Limb (tissue), 2 donors: ENCODE data around the gene PLEKHM3.

Experiments used
- DNase-seq, 2 donors: peaks; one replicate each; pipeline ENCODE4 v3.0.0-alpha.2; 2016; ENCODE audit errors: extremely low spot score in 2 of 2

Gene PLEKHM3

DNA sequence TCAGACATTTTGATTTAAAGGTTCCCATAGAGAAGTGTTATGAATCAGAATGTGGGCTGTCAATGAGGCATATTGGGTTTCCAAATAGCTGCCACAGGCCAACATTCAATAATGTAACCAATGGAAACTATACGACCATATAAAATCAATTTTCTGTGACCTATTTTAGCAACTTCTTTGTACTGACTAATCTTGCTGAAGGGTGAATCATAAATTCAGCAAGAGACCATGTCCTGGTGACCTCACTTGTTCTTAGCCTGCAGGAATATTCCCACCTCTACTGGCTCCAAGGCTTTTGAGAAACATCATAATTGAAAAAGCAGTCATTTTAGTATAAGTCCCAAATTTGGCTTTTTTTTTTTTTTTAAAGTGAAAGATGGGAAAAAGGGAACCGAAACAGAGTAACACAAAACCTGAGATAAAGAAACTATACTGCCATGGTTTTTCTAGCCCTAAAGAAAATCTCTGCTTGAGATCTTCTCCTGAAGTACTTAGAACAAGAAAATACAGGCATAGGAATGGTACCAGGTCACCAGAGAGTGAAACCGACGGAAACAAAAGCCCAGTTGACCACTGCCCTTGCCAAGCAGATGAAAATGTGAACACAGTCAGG lies 32.1 kb downstream of the PLEKHM3 start:
- DNase-seq, result peak in 1 of 2 donors; percentile 20

DNA sequence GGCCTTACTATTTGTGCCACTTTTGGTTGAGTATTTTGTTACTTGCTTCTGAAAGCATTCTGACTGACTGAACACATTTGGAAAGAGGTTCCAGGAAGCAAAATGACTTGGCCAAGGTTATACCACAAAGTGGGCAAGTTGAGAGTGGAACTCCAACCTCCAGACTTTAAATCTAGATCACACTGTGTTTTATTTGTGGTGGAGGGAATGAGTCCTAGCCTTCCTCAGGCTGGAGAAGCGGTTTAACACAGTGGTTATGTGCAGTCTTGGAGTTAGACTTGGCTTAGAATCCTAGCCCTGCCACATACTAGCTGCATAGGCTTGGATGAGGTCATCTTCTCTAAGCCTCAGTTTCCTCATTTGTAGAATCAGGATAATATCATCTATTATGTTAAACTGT lies 33.4 kb downstream of the PLEKHM3 start:
- no peak for DNase-seq

DNA sequence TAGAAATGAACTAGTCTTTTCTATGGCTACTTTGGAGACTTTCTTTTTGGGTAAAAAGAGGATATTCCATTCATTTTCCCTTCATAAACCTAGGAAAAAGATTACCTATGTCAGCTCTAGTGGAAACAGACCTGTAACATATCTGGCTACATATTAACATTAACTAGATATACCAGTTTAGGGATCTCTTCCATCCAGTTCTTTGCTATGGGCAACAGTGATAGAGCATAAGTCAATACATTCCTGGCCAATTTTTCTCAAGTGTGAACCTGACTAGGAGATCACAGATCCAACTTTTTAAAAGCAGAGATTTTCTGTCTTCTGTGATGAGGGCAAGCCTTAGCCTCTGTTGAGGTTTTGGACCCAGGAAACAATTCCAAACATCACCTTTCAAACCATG lies 34.5 kb downstream of the PLEKHM3 start:
- no peak for DNase-seq

DNA sequence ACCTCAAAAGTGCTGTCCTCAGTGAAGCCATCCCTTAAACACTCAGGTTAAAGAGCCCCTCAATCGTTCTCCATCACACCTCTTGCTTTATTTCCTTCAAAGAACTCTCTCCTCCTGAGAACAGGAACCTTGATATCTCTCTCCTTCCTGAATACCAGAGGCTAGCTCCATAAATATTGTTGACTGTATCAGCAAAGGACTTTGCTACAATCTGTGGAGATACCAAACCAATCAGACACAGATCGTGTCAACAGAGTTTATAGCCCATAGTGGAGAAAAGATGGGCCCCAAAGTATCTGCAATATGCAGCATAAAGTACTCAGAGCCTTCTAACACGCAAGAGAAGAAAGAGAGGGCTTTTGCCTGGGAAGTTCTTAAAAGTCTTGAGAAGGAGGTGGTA lies 36.4 kb downstream of the PLEKHM3 start:
- DNase-seq, result no peak

DNA sequence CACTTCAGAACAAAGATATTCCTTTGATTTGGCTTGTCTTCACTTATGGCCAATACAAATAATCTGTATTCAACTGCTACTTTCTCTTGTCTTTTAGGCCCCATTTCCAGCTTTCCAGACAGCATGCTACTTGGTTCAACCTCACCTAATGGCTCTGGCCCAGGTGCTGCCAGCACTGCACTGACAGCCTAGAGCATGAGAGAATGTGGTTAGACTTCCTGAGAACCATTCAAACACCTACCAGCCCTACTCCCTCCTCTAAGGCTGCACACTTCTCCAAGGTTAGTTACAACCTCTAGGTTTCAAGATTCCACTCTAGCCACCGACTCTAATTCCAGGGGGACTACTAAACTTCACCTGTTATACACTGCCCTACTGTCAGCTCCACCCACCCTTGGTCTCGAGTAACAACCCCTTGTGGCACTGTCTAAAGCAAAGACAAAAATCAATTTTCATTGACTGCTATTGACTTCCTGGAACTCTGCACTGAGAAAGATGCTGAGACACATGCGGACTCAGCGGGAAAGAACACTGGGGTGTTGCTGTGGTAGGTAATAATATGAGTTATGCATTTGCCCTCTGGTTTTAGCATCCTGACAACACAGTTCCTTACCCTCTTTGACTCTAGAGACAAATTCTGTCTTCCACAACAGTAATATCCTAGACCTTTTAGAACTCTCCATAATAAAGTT lies 38.2 kb downstream of the PLEKHM3 start:
- DNase-seq, result no peak

DNA sequence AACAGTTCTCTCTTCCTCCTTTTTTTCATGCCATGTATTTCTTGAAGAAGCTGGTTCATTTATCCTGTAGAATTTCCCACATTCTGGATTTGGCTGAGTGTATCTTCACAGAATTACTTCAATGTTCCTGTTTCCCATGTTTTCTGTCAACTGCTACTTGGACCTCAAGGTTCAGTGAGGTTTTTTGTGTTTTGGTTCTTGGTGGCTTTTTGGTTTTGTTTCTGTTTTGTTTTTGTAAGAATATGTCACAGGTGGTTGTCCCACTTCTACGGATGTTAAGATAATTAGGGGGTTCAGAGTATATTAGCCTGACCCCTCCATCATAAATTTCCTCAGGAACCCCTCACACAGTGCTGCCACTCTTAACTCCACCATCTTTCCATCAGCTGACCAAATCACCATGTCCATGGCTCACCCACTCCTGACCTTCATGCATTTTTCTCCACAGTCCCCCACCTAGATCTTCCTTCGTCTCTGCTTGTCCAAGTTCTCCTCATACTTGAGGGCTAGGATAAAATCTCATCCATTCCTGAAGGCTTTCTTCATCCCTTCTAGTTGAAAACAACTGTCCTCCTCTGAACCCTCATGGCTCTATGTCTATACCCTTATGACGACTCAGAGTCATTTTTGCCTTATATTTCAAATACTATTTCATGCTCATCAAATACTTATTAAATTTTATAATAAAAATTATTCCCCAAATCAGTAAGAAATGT lies 40.4 kb downstream of the PLEKHM3 start:
- DNase-seq, result no peak

DNA sequence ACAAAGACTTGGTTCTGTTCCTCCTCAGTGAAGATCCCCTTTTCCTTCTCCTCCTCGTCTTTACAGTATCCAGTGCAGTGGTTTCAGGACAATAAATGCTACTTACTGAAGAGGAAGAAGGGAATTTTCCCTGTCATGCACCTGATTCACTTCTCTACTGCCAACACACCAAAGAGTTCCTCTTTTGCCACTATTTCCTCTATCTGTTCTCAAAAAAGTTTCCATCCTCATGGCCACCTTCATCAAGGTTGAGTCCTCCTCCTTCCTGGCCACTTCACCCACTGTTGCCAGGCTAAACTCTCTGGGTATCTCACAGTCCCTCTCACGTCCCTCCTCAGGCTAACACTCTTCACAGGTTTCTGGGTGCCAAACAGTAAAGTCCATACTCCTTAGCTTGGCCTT lies 41.7 kb downstream of the PLEKHM3 start:
- no peak for DNase-seq

DNA sequence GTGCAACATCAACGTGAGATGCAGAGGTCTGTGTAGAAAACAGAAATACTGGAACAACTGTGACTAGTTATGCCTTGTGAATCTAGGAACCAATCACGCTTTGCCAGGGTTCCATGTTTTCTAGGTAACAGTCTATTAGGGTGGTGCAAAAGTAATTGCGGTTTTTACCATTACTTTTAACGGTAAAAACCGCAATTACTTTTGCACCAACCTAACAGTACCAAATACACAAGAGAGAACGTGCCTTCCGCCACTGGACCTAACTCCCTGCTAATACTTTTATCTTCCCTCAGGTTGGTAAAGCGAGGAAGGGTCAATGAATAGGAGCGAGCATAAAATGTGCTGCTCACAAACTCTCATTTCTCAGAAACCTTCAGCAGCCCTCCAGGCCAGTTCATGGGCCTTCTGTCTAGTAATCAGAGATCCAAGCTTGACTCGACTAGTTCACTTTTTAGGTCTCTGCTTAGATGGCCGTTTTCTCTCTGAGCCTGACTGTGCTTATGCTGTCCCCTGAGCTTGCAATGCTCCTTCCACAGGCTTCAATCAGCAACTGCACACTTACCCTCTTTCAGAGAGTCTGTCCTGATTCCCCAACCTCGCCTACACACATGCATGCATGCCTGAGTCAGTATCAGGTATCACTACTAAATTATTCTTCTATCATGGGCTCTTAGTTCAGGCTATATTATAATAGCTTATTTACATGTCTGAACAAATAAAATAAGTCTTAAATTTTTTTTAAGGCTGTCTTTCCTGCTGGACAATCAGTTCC lies 47.0 kb downstream of the PLEKHM3 start:
- no peak for DNase-seq

DNA sequence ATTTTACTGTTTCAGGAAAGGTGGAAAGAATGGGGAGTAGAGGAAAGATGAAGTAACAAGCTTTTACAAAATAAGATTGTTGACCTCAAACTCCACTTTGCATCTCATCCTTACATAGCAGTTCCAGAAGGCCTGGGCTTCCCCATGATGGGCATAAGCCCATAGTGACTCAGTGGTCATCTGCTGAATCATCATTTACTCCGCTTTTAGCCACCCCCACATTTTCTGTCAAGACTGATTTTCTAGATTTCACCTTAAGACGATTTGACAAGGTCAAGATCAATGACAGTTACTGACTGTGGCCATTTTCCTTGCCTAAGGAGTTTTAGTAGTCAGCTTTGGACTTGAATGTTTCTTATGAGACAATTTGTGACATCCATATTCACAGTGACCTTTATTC lies 49.4 kb downstream of the PLEKHM3 start:
- no peak for DNase-seq

DNA sequence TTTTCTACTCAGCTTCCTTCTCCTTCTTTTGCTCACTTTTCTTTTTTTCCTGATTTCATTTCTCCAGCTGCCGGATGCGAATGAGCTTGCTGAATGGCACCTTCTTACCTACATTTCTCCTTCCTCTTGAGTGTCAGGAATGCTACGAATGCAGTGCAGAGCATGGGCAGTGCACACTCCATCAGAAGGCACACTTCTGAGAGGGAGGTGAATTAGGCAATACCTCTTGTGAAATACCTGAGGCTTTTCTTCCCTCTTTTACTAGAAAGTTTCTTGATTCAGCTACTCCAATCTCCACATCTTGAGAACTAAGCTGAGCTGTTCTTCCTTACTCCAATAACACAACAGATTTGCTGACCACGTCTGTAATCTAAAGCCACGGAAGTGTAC lies 51.1 kb downstream of the PLEKHM3 start:
- no peak for DNase-seq

DNA sequence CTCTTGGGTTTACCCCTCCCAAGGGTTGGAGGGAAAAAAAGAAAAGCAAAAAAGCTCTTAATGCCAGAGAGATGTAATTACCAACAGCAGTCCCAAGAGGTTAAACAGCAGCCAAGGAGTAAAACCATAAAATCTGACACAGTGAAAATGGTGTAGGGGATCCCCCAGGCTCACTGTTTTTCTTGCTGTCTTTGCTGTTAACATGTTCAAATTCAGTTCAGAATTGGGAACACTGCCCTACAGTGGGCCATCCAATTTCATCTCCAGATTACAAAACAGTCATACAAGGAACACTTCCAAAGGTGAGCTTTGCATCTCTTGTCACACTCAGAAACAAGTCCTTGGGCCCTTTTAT lies 54.5 kb downstream of the PLEKHM3 start:
- DNase-seq, result no peak

DNA sequence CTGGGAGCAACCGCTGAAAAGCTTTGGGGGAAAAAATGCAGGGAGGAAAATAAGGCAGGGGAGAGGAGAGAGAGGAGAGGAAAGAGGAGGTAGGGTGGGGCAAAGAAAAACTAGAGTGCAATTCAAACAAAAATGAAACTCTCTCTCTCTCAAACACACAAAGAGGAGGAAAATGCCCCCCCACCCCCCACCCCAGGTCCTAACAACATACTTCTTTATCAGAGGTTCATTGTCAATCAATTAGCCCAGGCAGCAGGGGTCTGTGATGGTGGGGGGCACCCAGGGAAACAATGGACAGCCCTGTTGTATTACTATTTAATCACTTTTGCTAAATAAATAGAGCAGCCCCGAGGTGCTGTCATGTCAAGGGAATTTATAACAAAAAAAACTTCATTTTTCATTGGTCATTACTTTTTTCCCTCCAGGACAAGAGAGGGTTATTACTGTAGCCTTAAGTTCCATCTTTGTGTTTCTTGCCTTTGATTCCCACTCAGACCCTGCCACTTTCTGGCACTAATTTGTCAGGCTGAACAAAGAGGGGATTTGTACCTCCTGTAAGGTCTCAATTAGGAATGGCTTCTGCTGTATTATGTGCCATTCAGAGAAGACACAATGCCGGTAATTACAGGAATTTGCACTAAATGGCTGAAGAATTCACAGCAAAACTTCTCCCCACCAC lies 55.0 kb downstream of the PLEKHM3 start:
- DNase-seq, result no peak

DNA sequence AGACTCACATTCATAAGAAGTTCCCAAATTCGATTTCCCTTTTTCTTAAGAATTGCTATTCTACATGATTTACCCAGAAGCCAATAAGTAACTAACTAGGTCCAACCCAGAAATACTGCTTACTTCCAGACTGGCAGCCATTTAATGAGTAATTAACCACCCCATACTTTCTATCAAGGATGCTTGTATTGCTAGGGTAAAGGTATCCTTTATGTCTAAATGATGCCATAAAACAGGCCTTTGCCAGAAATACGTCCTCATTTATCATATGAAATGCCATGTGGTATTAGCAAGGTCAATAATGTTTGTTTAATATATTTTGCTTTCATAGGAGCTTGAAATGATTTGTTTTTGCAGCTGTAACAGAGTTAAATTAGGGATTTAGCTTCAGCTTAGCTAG lies 56.1 kb downstream of the PLEKHM3 start:
- no peak for DNase-seq

DNA sequence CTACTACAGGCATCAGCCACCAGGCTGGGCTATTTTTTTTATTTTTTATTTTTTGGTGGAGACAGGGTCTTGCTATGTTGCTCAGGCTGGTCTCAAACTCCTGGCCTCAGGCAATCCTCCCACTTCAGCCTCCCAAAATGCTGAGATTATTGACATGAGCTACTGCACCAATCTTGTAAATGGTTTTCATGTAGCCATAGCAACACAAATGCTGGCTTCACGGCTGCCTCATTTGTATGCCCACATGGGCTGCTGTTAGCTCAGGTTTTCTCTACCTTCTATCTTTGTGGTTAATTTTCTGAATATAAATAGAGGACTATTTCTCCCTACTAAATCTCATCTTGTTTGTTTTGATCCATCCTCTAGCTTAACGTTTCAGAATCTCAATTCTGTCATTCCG lies 58.2 kb downstream of the PLEKHM3 start:
- no peak for DNase-seq

DNA sequence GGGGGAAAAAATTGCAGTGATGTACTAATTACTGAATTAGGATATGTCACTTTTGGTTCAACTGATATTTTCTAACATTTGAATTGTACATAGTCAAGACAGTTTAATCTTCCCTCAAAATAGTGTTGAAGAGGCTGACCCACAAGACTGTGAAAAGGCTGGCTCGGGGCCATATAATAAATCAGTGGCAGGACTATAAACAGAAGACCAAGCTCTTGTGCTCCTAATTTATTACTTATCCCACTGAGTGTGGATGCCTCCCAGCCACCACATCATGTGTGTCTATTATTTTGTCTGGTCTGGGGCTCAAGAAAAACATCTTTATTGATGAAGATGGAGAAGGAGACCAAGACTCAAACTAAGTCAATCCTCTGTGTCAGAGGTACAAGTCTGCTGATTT lies 64.4 kb downstream of the PLEKHM3 start:
- no peak for DNase-seq

DNA sequence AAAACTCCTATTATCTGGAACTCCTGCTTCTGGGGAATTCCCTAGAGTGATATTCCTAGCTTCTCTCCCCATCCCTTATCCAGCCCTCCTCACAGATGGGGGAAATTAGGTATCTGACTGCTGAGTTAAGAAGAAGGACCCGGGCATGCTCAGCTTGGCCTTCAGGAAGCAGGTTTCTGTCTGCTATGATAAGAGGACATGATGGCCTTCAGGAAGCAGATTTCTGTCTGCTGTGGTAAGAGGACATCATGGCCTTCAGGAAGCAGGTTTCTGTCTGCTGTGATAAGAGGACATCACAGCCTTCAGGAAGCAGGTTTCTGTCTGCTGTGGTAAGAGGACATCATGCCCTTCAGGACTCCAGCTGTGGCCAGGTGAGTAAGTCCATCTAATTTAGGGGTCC lies 65.2 kb downstream of the PLEKHM3 start:
- DNase-seq, result no peak

DNA sequence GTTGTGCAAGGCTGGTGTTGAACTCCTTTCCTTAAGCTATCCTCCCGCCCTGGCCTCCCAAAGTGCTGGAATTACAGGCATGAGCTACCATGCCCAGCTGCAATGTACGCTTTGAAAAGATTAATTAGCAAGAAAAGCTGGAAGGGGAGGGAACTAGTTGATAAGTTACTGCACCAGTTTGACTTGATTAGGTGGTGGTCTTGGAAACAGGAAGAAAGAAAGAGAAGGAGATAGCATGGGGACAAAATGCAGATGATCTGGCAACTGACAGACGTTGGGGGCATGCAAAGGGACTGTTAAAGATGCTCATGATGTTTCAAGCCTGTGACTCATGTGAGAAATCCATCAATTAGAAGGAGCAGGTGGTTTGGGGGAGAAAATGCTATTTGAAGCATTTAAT lies 68.6 kb downstream of the PLEKHM3 start:
- DNase-seq, result no peak

DNA sequence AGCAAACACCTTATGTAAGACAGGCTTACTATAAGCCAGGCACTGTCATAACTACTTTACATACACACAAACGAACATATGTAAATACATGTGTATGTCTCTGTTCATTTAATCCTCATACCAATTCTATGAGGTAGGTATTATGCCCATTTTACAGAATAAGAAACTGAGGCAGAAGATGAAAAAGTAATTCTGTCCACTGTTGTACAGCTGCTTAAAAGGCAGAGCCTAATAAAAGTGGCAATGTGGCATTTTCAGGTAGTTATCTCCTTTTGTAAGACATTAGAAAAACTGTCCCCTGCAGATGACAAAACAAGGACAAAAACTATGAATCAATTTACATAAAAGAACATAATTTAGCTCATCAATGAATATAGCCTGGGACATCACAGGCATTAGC lies 69.9 kb downstream of the PLEKHM3 start:
- DNase-seq, result no peak

DNA sequence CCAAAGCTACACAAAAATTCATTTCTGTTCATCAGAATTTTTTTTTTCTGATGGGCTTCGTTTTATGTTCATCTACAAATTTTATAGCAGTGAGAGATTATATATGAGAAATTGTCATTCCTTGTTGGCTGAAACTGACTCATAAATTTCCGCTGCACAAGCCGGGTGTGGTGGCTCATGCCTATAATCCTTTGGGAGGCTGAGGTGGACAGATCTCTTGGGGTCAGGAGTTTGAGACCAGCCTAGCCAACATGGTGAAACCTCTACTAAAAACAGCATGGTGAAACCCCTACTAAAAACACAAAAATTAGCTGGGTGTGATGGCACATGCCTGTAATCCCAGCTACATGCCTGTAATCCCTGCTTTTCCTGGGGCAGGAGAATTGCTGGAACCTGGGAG lies 72.0 kb downstream of the PLEKHM3 start:
- DNase-seq, result no peak

DNA sequence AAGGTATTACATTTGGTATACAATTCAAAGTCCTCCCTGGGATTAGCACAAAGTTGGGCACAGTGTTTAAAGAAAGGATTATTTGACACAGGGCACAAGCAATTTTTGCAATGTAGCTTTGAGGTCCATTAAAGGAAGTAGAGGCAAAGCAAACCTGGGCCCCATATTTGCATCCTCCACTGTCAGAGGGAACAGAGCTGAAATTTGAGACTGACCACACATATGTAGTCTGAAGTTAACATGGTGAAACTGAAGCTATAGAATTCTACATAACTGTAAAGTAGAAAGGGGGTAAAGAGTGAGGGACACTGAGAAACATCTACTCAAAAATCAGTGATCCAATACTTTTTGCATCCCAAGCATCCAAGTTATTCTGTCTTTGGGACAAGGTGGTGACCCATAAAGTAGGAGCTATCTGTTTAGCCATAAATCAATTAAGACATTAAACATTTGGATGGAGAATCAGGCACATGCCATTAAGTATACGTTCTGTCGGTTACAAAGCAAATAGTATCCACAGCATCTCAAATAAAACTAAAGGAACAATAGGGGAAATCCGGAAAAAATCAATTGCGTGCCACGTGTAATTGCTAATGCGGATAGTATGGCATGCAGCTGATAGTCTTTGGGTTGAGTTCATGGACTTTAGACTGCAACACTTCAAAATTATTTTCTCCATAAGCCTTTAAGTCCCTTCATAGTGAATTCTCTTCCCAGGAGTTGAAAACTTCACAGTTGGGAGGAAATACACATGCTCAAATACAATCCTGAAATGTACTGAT lies 72.6 kb downstream of the PLEKHM3 start:
- no peak for DNase-seq
